Dermis microvascular lymphatic vessel endothelial cell (primary cell): Measurements from ENCODE around the gene MTMR4. TPM values are rescaled to one million over a fixed set of nuclear protein-coding genes. Genes with fewer than 3 reads are reported as not detected.
"Not testable (repeated sequence)": the region's sequence is repeated elsewhere in the genome, so short reads cannot be mapped to it uniquely, and the experiment has no call there.

Experiments used
- DNase-seq, 2 donors: peaks; one replicate each; pipeline versions ENCODE4 v3.0.0 to v3.0.0-alpha.2; 2010; ENCODE audit warnings: low read depth in 2 of 2
- total RNA-seq: library from RNA; depleted of rRNA; stranded (reverse); fragments of >200 nt; gene quantifications from 2 replicates; pipeline ENCODE4 v1.2.1, GENCODE V29; 2014

The MTMR4 gene
- 30.7 and 35.0 TPM in 2 replicates for total RNA-seq

DNA sequence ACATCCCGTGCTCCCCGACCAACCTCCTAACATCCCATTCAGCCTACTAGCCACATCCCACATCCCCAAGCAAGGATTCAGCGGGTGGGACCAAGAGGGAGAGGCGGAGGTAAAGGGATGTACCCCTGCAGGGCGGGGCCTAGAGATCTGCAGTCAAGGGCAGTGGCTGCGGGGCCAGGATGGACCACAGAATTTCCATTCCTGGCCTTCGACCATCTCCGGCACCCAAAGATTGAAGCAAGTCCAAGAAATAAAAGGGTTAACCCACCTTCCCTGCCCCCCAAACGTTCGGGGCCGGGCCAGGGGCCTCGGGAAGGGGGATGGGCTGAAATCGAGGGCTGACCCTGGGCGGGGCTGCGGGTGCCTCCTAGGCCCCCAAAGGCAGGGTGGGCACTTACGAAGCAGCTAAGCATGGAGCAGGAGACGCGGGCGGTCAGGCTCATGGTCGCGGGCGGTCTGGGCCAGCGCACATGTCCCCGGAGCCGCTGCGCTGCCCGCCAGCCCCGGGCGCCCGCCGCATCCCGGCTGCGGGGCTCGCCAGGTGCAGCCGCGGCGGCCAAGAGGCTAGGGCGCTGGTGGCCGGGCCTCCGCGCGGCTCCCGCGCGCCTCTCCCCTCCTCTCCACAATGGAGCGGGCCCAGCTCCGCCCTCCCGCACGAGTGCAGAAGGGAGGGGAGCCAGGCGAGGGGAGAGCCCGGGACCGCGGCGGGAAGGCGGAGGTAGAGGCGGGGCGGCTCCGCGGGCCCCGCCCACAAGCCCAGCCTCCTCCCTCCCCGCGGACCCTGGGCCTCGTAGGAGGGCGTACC lies at the start of gene MTMR4:
MTMR4 (minus strand) TSS at position 674 of the 805 bp plus-strand sequence; CDS start at position 443, 231 bp downstream.
- peak; percentile 45 to 85 for DNase-seq

DNA sequence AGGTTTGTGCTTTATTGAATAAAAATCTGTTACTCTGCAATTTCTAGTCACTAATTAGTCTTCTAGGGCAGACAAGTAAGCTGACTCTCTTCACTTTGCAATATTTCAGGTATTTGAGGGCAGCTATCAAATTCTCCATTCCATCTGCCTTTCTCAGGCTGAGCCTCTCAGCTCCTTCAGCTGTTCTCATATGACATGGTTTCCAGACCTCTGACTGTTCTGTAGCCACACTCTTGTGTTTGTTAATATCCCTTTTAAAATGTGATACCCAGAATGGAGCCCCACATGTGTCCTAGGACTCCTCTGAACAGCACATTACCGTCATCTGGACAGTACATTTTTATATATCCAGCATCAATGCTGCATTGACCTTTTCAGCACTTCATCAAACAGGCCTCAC lies 46.1 kb upstream of the MTMR4 start:
- no peak for DNase-seq

GRCh38 chr17:58557981-58558380 lies 43.5 kb upstream of the MTMR4 start:
- no peak for DNase-seq

- DNase-seq: no peak
These were observed 42.4 kb upstream of the MTMR4 start for GRCh38 chr17:58556833-58557250.

- not testable (repeated sequence) for DNase-seq
These were observed 40.7 kb upstream of the MTMR4 start for GRCh38 chr17:58555109-58555508.

- DNase-seq: no peak
These were observed 26.8 kb upstream of the MTMR4 start for GRCh38 chr17:58541249-58541648.

- DNase-seq: no peak
These were observed 25.3 kb upstream of the MTMR4 start for GRCh38 chr17:58539698-58540097.

DNA sequence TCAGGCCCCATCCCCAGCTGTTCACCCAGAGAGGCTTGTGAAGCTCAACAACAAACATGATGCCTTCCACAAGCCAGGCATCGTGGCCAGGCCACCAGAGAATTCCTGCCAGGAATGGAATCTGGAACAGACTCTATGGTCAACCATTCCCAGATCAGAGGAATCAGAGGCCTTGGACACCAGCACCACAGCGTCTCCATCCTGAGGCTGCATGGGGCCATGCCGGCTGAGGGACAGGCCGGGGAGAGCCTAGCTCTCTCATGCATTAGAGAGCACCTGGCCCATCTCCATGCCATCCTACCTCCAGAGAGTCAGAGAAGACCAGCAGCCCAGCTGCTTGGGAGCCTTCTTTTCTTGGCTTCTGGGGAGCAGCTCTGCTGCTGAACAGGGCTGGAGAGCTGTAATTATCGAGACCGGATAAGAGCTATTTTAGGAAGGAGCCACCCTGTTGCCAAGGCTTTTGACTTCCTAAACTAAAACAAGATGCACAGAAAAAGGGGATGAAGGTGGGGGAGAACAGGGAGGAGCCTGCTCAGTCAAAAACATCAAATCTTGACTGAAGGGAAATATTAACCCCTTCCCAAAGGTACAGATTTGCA lies 24.5 kb upstream of the MTMR4 start:
- no peak for DNase-seq

DNA sequence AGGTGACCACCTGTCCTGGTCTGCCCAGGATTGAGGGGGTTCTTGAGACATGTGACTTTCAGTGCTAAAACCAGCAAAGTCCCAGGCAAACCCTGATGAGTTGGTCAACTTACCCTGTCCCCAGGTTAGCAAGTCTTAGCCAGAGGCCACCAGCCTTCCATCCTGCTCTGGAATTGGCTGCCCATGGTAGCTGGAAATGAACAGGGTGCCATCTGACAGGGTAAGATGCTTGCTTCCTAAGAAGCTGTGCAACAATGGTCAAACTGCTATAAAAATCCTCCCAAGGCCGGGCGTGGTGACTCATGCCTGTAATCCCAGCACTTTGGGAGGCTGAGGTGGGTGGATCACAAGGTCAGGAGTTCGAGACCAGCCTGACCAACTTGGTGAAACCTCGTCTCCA lies 22.8 kb upstream of the MTMR4 start:
- DNase-seq: no peak

GRCh38 chr17:58536542-58536941 lies 22.1 kb upstream of the MTMR4 start:
- no peak for DNase-seq

GRCh38 chr17:58535431-58535830 lies 21.0 kb upstream of the MTMR4 start:
- DNase-seq: no peak

GRCh38 chr17:58534901-58535421 lies 20.5 kb upstream of the MTMR4 start:
- DNase-seq: no peak

- DNase-seq: no peak
These were observed 19.9 kb upstream of the MTMR4 start for GRCh38 chr17:58534331-58534730.

DNA sequence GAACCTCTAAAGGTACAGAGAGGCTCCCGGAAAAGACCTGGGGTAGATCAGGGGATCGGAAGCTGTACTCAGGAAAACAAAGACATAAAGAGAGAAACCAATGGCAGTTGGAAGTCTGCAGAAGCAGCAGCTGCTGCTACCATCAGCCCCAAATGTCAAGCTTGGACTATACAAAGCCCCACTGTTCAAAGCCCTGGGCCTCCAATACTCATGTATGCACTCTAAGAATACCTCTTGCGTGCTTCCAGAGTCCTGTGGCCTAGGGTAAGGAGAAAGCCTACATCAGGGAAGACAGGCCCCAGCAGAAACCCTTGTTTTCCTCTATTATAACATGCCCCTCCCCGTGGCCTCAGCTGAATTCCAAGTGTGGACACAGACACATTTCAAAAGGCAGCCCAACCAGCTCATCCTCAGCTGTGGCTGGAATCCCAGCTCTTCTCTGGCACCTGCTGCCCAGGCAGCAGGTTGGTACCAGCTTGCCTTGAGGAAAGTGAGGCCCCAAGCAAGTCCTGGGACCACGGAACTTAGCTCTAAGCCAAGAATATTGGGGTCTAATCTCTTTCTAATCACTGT lies 19.3 kb upstream of the MTMR4 start:
- no peak for DNase-seq

DNA sequence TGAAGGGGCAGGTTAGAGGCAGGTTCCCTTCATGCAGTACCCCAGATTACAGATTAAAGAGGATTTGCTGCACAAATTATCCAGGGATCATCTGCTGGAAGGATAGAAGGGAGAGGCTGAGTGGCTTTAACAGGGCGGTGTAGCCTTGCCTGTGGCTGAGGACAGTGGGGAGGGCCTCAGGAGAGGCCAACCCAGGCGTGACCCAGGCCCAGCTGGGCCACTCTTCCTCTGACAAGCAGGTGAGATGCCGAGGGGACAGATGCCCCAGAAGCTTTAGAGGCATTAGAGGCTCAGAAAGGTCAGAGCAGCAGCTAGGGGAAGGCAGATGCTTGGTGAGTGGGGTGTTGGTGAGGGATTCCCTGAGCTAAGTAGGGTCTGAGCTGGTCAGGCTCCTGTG lies 18.1 kb upstream of the MTMR4 start:
- DNase-seq: no peak

GRCh38 chr17:58531661-58532554 lies 17.5 kb upstream of the MTMR4 start:
- peak in 1 of 2 donors; percentile 73 for DNase-seq

DNA sequence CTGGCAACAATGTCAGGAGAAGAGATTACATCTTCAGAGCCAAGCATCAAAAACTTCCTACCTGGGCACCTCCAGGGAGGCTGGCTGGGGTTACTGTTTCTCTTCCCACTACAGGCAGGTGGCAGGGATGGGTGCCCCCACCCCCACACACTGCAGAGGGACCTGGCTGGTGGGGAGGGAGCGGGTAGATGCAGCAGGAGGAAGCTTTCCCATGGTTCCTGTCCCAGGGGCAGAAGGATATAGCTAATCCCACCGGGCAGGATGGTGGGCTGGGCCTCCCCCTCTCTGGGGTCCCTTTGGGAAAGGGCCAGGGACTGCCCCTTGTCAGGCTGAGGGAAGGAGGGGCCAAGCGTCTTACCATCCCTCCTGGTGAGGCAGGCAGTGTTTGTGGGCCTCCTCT lies 16.7 kb upstream of the MTMR4 start:
- no peak for DNase-seq

GRCh38 chr17:58530655-58531054 lies 16.2 kb upstream of the MTMR4 start:
- no peak for DNase-seq

DNA sequence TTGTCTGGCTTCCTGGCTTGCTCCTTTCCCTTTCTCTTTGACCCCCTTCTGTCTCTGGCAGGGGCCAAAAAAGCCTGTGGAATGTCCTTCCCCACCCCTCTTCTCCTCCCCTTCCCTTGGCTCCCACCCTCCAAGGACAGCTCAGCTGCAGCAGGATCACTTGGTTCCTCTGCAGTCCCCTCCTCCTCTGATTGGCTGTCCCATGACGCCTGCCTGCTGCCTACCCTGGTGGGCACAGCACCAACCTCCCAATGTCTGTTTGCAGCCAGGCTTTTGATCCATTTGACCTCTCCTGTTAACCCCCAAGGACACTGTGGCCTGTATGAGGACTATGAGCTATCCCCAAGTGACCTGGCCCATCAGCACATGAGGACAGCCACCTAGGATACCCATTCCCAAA lies 14.8 kb upstream of the MTMR4 start:
- DNase-seq: no peak

- DNase-seq: peak in 1 of 2 donors; percentile 75
These were observed 14.0 kb upstream of the MTMR4 start for GRCh38 chr17:58528443-58528842.

- peak in 1 of 2 donors; percentile 77 for DNase-seq
These were observed 13.5 kb upstream of the MTMR4 start for GRCh38 chr17:58527949-58528348.
